SK-N-SH treated with all-trans-retinoic acid at 6 μM for 48 hours (cell line): ENCODE results near the gene CFAP126.

Experiments
- BACH2 ChIP-seq: fragments of 250-450 bp; sonication (Bioruptor Pico); IDR thresholded peaks from 2 replicates; pipeline ENCODE4 v1.9.0; 2021; ENCODE audit warnings: mild to moderate bottlenecking, borderline replicate concordance
- CSDC2 ChIP-seq: fragments of 250-450 bp; sonication (Bioruptor Pico); IDR thresholded peaks from 2 replicates; pipeline ENCODE4 v1.5.0; 2020; ENCODE audit warnings: mild to moderate bottlenecking, moderate library complexity
- ESRRG ChIP-seq: fragments of 250-450 bp; sonication (Bioruptor Pico); IDR thresholded peaks from 2 replicates; pipeline ENCODE4 v1.6.1; 2021; ENCODE audit warnings: mild to moderate bottlenecking
- GLIS3 ChIP-seq: fragments of 250-450 bp; sonication (Bioruptor Pico); IDR thresholded peaks from 2 replicates; pipeline ENCODE4 v1.5.0; 2020; ENCODE audit warnings: mild to moderate bottlenecking, moderate library complexity
- ISL1 ChIP-seq: fragments of 250-450 bp; sonication (Bioruptor Pico); IDR thresholded peaks from 2 replicates; pipeline ENCODE4 v2.1.2; 2022; ENCODE audit warnings: mild to moderate bottlenecking, moderate library complexity
- OSR1 ChIP-seq: fragments of 250-450 bp; sonication (Bioruptor Pico); IDR thresholded peaks from 2 replicates; pipeline ENCODE4 v1.8.0; 2022; ENCODE audit warnings: moderate library complexity, mild to moderate bottlenecking, inconsistent platforms
- PATZ1 ChIP-seq: fragments of 250-450 bp; sonication (Bioruptor Pico); IDR thresholded peaks from 2 replicates; pipeline ENCODE4 v1.8.0; 2020; ENCODE audit warnings: mild to moderate bottlenecking, moderate library complexity, borderline replicate concordance
- RARB ChIP-seq: fragments of 250-450 bp; sonication (Bioruptor Pico); IDR thresholded peaks from 2 replicates; pipeline ENCODE4 v1.8.0; 2021; ENCODE audit warnings: mild to moderate bottlenecking, moderate library complexity
- TOX ChIP-seq: fragments of 250-450 bp; sonication (Bioruptor Pico); IDR thresholded peaks from 2 replicates; pipeline ENCODE4 v1.8.0; 2021; ENCODE audit warnings: mild to moderate bottlenecking, moderate library complexity, borderline replicate concordance
- ZFP30 ChIP-seq: fragments of 450-650 bp; formaldehyde crosslinking; IDR thresholded peaks from 2 replicates; pipeline ENCODE4 v1.5.0; 2022; ENCODE audit warnings: mild to moderate bottlenecking, moderate library complexity
- TF ChIP-seq, protein P1 (sequence below): fragments of 250-450 bp; sonication (Bioruptor Pico); IDR thresholded peaks from 2 replicates; pipeline ENCODE4 v1.8.0; 2021; ENCODE audit warnings: low read depth, mild to moderate bottlenecking, moderate library complexity, borderline replicate concordance
- TF ChIP-seq, protein P2 (sequence below): fragments of 250-450 bp; sonication (Bioruptor Pico); IDR thresholded peaks from 2 replicates; pipeline ENCODE4 v1.5.1; 2020; ENCODE audit warnings: low read depth, mild to moderate bottlenecking, moderate library complexity

DNA sequence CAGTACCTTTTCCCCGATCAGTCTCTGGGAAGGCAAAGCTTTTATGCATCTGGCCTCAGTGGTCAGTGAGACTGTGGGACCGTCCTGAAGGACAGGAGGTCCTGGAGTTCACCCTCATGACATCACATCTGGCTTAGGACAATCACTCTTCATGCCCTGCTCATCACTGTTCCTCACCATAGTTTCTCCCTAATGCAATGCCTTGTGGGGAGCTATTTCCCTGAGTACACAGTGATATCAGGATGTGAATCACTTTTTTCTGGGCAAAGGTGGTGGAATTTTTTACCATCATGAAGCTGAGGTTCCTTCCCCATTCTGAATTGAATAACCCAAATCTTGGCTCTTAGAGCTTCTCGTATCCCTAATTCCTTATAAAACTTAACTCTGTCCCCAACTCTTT, 34.8 kb upstream of the CFAP126 start:
- TF ChIP-seq PATZ1 (CRISPR knock-in tag) (no peak), TOX (CRISPR knock-in tag) (no peak), GLIS3 (CRISPR knock-in tag) (no peak), ISL1 (CRISPR knock-in tag) (no peak), BACH2 (CRISPR knock-in tag) (no peak), ESRRG (CRISPR knock-in tag) (no peak), OSR1 (CRISPR knock-in tag) (no peak), CSDC2 (CRISPR knock-in tag) (no peak), RARB (CRISPR knock-in tag) (no peak), ZFP30 (CRISPR knock-in tag) (no peak)
- TF ChIP-seq, protein P1, sequence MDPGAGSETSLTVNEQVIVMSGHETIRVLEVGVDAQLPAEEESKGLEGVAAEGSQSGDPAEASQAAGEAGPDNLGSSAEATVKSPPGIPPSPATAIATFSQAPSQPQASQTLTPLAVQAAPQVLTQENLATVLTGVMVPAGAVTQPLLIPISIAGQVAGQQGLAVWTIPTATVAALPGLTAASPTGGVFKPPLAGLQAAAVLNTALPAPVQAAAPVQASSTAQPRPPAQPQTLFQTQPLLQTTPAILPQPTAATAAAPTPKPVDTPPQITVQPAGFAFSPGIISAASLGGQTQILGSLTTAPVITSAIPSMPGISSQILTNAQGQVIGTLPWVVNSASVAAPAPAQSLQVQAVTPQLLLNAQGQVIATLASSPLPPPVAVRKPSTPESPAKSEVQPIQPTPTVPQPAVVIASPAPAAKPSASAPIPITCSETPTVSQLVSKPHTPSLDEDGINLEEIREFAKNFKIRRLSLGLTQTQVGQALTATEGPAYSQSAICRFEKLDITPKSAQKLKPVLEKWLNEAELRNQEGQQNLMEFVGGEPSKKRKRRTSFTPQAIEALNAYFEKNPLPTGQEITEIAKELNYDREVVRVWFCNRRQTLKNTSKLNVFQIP (CRISPR knock-in tag) = no peak
- TF ChIP-seq, protein P2, sequence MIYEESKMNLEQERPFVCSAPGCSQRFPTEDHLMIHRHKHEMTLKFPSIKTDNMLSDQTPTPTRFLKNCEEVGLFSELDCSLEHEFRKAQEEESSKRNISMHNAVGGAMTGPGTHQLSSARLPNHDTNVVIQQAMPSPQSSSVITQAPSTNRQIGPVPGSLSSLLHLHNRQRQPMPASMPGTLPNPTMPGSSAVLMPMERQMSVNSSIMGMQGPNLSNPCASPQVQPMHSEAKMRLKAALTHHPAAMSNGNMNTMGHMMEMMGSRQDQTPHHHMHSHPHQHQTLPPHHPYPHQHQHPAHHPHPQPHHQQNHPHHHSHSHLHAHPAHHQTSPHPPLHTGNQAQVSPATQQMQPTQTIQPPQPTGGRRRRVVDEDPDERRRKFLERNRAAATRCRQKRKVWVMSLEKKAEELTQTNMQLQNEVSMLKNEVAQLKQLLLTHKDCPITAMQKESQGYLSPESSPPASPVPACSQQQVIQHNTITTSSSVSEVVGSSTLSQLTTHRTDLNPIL = no peak
